ENCODE measurements around the gene MRPS2. TPM values are rescaled to one million over a fixed set of nuclear protein-coding genes. Genes with fewer than 3 reads are reported as not detected.

The MRPS2 gene
- total and polyA plus RNA-seq, 2 of the 4 experiments (the other 2 are of a cell fraction) = 53.1 to 104 TPM

DNA sequence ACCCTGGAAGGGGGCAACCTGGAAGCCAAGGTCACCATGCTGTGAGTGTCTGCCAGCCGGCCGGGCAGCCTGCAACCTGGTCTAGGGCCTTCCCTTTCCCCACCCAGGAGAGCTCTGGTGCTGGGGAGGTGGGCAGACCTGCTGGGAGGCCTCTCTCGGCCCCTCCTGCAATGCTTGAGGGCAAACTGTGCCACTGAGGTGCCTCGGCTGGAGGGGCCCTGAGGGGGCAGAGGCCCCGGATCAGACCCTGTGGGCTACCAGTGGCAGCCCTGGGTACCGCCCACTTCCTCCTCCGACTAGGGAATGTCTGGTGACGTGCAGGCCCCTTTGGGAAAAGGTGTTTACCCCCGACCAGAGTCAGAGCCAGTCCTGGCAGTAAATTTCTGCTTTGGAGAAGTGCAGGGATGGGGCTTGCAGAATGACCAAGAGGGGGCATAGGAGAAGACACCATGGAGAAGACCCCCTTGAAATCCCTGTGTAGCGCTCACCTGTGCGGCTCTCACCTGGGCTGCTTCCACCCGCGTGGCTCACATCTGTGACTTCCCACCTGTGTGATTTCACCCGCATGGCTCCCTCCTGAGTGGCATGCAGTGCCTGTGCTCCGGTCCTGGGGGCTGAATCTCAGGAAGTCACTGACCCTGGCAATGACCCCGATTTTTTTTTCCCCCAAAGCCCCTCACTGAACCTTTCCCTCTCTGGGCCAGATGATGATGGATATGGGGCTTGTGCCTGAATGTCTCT lies 21.8 kb downstream of the MRPS2 start:
- Histone ChIP-seq H3K9me1 (ENCODE audit: insufficient read depth, low read length) (no peaks in the 10 kb centered on the region), H3K79me1 (ENCODE audit: low read depth in 1 of 2, low read length in 2 of 2) (no peaks in the 10 kb centered on the region), H2BK20ac (ENCODE audit: low read depth, low read length) (no peak overlapping the region), H3K36me3 (ENCODE audit: control insufficient read depth, insufficient read depth, low read length) (no peaks in the 10 kb centered on the region), H3K27ac (ENCODE audit: insufficient read depth, low read length) (no peak overlapping the region), H3K9me3 (ENCODE audit: control insufficient read depth, insufficient read depth, low read length) (no peaks in the 10 kb centered on the region), H2AFZ (replicated peaks; ENCODE audit: low read length, poor library complexity) (no peak overlapping the region), H4K5ac (ENCODE audit: low read depth, low read length) (no peak overlapping the region), H4K20me1 (ENCODE audit: insufficient read depth, low read length) (no peaks in the 10 kb centered on the region), H3K18ac (ENCODE audit: low read depth, low read length) (no peak overlapping the region), H2BK5ac (ENCODE audit: low read depth, low read length, poor library complexity, severe bottlenecking) (no peak overlapping the region), H3K9ac (ENCODE audit: low read depth, low read length) (no peak overlapping the region), H3K4me1 (ENCODE audit: control insufficient read depth, insufficient read depth, low read length) (no peaks in the 10 kb centered on the region), H3K23ac (ENCODE audit: low read depth, low read length) (no peak overlapping the region), H2AK5ac (ENCODE audit: low read depth, low read length) (no peak overlapping the region), H3K4me2 (ENCODE audit: low read depth, low read length) (no peak overlapping the region), H3K27me3 (ENCODE audit: control insufficient read depth, insufficient read depth, low read length) (peaks cover 2% of the 10 kb centered on the region; the same call in 1 of the 2 replicates), H3K56ac (ENCODE audit: extremely low read depth, insufficient read depth, low read length) (no peak overlapping the region), H2BK15ac (ENCODE audit: low read depth, low read length) (no peak overlapping the region), H3K4me3 (ENCODE audit: insufficient read depth, low read depth, low read length) (no peak overlapping the region), H3K14ac (replicated peaks; ENCODE audit: low read depth, low read length) (no peak overlapping the region), H3K4ac (ENCODE audit: low read depth, low read length) (no peak overlapping the region), H2AK9ac (replicated peaks; ENCODE audit: low read depth, low read length, poor library complexity) (no peak overlapping the region), H2BK120ac (ENCODE audit: low read depth, low read length) (no peak overlapping the region), H4K91ac (ENCODE audit: insufficient read depth, low read depth, low read length) (no peak overlapping the region), H4K8ac (ENCODE audit: low read depth in 2 of 2, low read length in 2 of 2) (no peak overlapping the region)
- CTCF ChIA-PET = interaction anchor here (0.6 kb wide), 1 partner anchor 82 kb away, joined by 3 read pairs; no protein-coding TSS in a partner anchor
- DNase-seq = no peak
- WGBS, 2 experiments (ENCODE audit: extremely low coverage in 2 of 2, insufficient read length in 1 of 2) = 0% methylated on average over 1 of the region's 16 CpGs; no CpG with 5 or more reads in 1 of the 2 experiments
- intact Hi-C loops (cut with micrococcal nuclease) = no loop called here
- POLR2A ChIA-PET (ENCODE audit: unreplicated experiment) = no interaction called here
- no peak for ATAC-seq (ENCODE audit: low read depth)
- dilution Hi-C loops (cut with HindIII; ENCODE audit: low sequenced_read_pairs, unreplicated experiment) = no loop called here
- no peak for TF ChIP-seq RAD21 (IDR thresholded peaks at IDR 0.05; ENCODE audit: low read length)
- TF ChIP-seq, protein P1, sequence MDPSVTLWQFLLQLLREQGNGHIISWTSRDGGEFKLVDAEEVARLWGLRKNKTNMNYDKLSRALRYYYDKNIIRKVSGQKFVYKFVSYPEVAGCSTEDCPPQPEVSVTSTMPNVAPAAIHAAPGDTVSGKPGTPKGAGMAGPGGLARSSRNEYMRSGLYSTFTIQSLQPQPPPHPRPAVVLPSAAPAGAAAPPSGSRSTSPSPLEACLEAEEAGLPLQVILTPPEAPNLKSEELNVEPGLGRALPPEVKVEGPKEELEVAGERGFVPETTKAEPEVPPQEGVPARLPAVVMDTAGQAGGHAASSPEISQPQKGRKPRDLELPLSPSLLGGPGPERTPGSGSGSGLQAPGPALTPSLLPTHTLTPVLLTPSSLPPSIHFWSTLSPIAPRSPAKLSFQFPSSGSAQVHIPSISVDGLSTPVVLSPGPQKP (IDR thresholded peaks at IDR 0.05; ENCODE audit: borderline replicate concordance, low read depth, low read length) = no peak
- no peak for TF ChIP-seq NFE2L2 (IDR thresholded peaks at IDR 0.05; ENCODE audit: low read depth, low read length)
- TF ChIP-seq BHLHE40 (IDR thresholded peaks at IDR 0.05; ENCODE audit: low read depth, low read length) = no peak
- no peak for TF ChIP-seq CHD1 (IDR thresholded peaks at IDR 0.05; ENCODE audit: low read depth, low read length)
- no peak for TF ChIP-seq SMC3 (IDR thresholded peaks at IDR 0.05; ENCODE audit: low read depth, low read length)
- no peak for TF ChIP-seq RFX5 (IDR thresholded peaks at IDR 0.05; ENCODE audit: low read depth, low read length)
- no peak for TF ChIP-seq MXI1 (IDR thresholded peaks at IDR 0.05; ENCODE audit: borderline replicate concordance, low read depth, low read length)
- no peak for TF ChIP-seq FOS (IDR thresholded peaks at IDR 0.05; ENCODE audit: low read depth, low read length)
- no peak for TF ChIP-seq CEBPB (IDR thresholded peaks at IDR 0.05; ENCODE audit: low read depth, low read length)
- TF ChIP-seq, protein P2, sequence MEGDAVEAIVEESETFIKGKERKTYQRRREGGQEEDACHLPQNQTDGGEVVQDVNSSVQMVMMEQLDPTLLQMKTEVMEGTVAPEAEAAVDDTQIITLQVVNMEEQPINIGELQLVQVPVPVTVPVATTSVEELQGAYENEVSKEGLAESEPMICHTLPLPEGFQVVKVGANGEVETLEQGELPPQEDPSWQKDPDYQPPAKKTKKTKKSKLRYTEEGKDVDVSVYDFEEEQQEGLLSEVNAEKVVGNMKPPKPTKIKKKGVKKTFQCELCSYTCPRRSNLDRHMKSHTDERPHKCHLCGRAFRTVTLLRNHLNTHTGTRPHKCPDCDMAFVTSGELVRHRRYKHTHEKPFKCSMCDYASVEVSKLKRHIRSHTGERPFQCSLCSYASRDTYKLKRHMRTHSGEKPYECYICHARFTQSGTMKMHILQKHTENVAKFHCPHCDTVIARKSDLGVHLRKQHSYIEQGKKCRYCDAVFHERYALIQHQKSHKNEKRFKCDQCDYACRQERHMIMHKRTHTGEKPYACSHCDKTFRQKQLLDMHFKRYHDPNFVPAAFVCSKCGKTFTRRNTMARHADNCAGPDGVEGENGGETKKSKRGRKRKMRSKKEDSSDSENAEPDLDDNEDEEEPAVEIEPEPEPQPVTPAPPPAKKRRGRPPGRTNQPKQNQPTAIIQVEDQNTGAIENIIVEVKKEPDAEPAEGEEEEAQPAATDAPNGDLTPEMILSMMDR (conservative IDR thresholded peaks at IDR 0.05; ENCODE audit: low read depth, low read length) = no peak
- TF ChIP-seq RCOR1 (IDR thresholded peaks at IDR 0.05; ENCODE audit: insufficient replicate concordance, low read length) = no peak
- TF ChIP-seq, protein P3, sequence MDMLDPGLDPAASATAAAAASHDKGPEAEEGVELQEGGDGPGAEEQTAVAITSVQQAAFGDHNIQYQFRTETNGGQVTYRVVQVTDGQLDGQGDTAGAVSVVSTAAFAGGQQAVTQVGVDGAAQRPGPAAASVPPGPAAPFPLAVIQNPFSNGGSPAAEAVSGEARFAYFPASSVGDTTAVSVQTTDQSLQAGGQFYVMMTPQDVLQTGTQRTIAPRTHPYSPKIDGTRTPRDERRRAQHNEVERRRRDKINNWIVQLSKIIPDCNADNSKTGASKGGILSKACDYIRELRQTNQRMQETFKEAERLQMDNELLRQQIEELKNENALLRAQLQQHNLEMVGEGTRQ (IDR thresholded peaks at IDR 0.05; ENCODE audit: low read depth, low read length) = no peak
- in situ Hi-C loops (cut with MboI; ENCODE audit: low sequenced_read_pairs) = no loop called here
- no TSS peak for BruUV-seq (replicated peaks)
